ENCODE results near the gene LRRFIP1. TPM values are rescaled to one million over a fixed set of nuclear protein-coding genes. Genes with fewer than 3 reads are reported as not detected.
"Not testable (repeated sequence)": the region's sequence is repeated elsewhere in the genome, so short reads cannot be mapped to it uniquely, and the experiment has no call there.

The LRRFIP1 gene
- total RNA-seq, 1 donor from 2014 or later = 115 TPM

GRCh38 chr2:237757616-237758015 lies 130.2 kb downstream of the LRRFIP1 start:
- TF ChIP-seq CTCF (IDR thresholded peaks at IDR 0.05; ENCODE audit: insufficient read depth, low read length, severe bottlenecking) = no peak
- FAIRE-seq = no peak
- Histone ChIP-seq H3K36me3 (ENCODE audit: control insufficient read depth, insufficient read depth, low read length) (peaks cover 31% of the 10 kb centered on the region), H3K27me3 (ENCODE audit: control insufficient read depth, insufficient read depth, low read length) (no peaks in the 10 kb centered on the region), H3K4me3 (ENCODE audit: low read depth, low read length) (no peak overlapping the region)
- no peak for DNase-seq (ENCODE audit: low read depth)

DNA sequence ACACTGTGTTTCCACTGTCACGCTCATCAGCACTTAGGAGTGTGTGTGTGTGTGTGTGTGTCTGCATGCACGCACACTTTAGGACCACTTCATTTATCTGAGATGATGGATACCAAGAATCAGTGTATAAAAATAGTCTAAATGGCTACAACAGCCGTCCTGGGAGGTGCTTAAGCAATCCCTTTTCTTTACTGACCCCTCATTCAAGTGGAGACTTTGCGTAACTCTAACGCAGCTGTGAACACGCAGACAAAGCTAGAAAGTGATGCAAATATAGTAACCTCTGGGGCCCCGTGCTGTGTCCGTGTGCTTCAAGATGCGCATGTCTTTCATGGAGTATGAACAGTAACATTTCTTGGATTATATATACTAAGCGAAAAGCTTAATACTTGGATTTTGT lies 130.8 kb downstream of the LRRFIP1 start:
- DNase-seq (ENCODE audit: low read depth) (no peak), FAIRE-seq (no peak)
- Histone ChIP-seq H3K36me3 (ENCODE audit: control insufficient read depth, insufficient read depth, low read length) (peaks cover 29% of the 10 kb centered on the region), H3K27me3 (ENCODE audit: control insufficient read depth, insufficient read depth, low read length) (no peaks in the 10 kb centered on the region), H3K4me3 (ENCODE audit: low read depth, low read length) (no peak overlapping the region)
- TF ChIP-seq CTCF (IDR thresholded peaks at IDR 0.05; ENCODE audit: insufficient read depth, low read length, severe bottlenecking) = no peak

- no peak for TF ChIP-seq CTCF (IDR thresholded peaks at IDR 0.05; ENCODE audit: insufficient read depth, low read length, severe bottlenecking)
- H3K36me3 ChIP-seq (ENCODE audit: control insufficient read depth, insufficient read depth, low read length) = peaks cover 31% of the 10 kb centered on the region
- no peak for DNase-seq (ENCODE audit: low read depth)
- no peak for FAIRE-seq
- no peak overlapping the region for H3K4me3 ChIP-seq (ENCODE audit: low read depth, low read length)
- no peaks in the 10 kb centered on the region for H3K27me3 ChIP-seq (ENCODE audit: control insufficient read depth, insufficient read depth, low read length)
Observed at GRCh38 chr2:237759176-237759575, 131.8 kb downstream of the LRRFIP1 start.

DNA sequence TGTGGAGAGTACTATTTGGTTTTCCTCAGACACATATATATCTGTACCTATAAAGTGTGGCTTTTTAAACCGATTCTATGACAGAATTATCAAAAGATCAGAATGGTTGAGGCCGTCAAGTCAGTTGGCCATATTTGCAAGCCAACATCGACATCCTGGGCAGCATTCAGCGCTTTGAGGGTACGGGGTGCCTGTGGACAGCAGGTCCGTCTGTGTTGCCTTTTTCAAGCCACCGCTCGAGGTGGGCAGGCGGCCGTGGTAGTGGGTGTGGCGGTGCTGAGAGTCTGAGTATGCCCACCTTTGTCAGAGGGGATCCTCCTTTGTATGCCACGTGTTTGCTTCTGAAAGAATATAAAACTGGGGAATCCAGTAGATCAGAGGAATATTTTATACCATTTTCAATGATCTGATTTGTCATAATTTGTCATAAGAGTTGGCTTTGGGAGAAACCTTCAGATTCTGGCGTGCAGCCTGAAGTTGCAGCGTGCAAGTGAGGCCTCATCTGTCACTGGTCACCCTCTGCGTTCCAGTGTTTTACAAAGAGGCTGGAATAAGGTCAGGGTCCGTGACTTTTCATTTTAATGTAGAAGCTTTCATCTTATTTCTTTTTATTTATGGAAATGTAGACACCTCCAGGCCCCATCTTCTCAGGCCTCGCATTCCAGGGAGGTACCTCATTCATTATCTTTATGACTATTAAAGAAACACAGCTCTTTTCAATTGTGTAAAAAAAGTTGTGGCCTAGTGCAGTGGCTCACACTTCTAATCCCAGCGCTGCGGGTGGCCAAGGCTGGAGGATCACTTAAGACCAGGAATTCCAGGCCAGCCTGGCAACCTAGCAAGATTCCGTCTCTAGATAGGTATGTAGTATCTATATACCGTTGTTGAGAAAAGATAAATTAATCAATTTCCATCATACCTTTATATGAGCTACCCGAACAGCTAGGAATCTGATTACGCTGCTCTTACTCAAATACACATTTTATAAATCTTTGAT lies 133.4 kb downstream of the LRRFIP1 start:
- FAIRE-seq (no peak), DNase-seq (ENCODE audit: low read depth) (no peak)
- Histone ChIP-seq H3K36me3 (ENCODE audit: control insufficient read depth, insufficient read depth, low read length) (peaks cover 25% of the 10 kb centered on the region), H3K4me3 (ENCODE audit: low read depth, low read length) (no peak overlapping the region), H3K27me3 (ENCODE audit: control insufficient read depth, insufficient read depth, low read length) (no peaks in the 10 kb centered on the region)
- no peak for TF ChIP-seq CTCF (IDR thresholded peaks at IDR 0.05; ENCODE audit: insufficient read depth, low read length, severe bottlenecking)

GRCh38 chr2:237762291-237763182 lies 135.2 kb downstream of the LRRFIP1 start:
- H3K27me3 ChIP-seq (ENCODE audit: control insufficient read depth, insufficient read depth, low read length); DNase-seq (ENCODE audit: low read depth); H3K4me3 ChIP-seq (ENCODE audit: low read depth, low read length): not testable (repeated sequence)
- FAIRE-seq = peak; percentile 92
- H3K36me3 ChIP-seq (ENCODE audit: control insufficient read depth, insufficient read depth, low read length) = peaks cover 27% of the 10 kb centered on the region

DNA sequence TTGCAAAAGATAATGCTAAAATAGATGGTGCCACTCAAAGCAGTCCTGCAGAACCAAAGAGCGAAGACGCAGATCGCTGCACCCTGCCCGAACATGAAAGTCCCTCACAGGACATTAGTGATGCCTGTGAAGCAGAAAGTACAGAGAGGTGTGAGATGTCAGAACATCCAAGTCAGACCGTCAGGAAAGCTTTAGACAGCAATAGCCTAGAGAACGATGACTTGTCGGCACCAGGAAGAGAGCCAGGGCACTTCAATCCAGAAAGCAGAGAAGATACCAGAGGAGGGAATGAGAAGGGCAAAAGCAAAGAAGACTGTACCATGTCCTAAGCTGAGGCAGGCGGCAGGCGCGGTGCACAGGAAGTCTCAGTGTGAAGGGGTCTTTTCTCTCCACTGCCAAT lies 136.4 kb downstream of the LRRFIP1 start:
- Histone ChIP-seq H3K4me3 (ENCODE audit: low read depth, low read length) (no peak overlapping the region), H3K27me3 (ENCODE audit: control insufficient read depth, insufficient read depth, low read length) (no peaks in the 10 kb centered on the region), H3K36me3 (ENCODE audit: control insufficient read depth, insufficient read depth, low read length) (peaks cover 25% of the 10 kb centered on the region)
- DNase-seq (ENCODE audit: low read depth) (no peak), FAIRE-seq (peak; percentile 95)
- TF ChIP-seq CTCF (IDR thresholded peaks at IDR 0.05; ENCODE audit: insufficient read depth, low read length, severe bottlenecking) = no peak

DNA sequence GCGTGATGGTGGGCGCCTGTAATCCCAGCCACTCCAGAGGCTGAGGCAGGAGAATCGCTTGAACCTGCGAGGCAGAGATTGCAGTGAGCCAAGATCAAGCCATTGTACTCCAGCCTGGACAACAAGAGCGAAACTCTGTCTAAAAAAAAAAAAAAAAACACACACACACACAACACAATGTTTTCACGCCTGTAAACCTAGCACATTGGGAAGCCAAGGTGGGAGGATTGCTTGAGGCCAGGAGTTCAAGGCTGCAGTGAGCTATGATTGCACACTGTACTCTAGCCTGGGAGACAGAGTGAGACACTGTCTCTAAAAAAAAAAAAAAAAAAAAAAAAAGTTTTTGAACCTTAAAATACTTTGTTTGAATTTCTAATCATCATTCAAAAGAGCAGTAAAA lies 137.7 kb downstream of the LRRFIP1 start:
- peaks cover 22% of the 10 kb centered on the region for H3K36me3 ChIP-seq (ENCODE audit: control insufficient read depth, insufficient read depth, low read length)
- not testable (repeated sequence) for DNase-seq (ENCODE audit: low read depth); H3K27me3 ChIP-seq (ENCODE audit: control insufficient read depth, insufficient read depth, low read length); H3K4me3 ChIP-seq (ENCODE audit: low read depth, low read length); FAIRE-seq

Data from bronchial epithelial cell (primary cell).